ENCODE measurements around the gene AKR1B1. TPM values are rescaled to one million over a fixed set of nuclear protein-coding genes. Genes with fewer than 3 reads are reported as not detected.

Gene AKR1B1
- total RNA-seq, 3 donors from 2014 or later (not counting 1 experiment from before 2014, with no cell fraction given): 68.4 to 106 (median 85.1) TPM

DNA sequence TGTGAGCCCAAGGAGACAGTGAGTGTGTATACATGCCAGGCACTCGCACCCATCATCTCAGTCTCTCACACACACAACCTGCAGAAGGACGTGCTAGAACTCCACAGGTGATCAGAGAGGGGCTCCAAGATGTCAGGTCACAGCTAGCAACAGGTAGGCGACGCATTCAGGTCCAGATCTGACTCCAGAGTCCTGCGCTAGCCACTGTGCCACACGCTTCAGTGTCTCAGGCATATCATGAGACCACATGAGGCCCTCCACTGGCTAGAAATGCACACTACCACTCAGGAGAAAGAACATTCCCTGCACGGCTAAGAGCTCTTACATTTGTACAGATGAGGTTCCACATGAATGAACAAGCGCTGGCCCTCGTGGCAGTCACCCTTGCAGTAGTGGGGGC is 11.5 kb downstream of the AKR1B1 start:
- H3K9me3 Mint-ChIP-seq: no peaks in the 10 kb centered on the region
- 94% methylated on average over 9 of the region's 9 CpGs for WGBS (ENCODE audit: insufficient coverage)
- H3K27ac Mint-ChIP-seq: no peak overlapping the region
- ATAC-seq: no peak
- no peaks in the 10 kb centered on the region for H3K27me3 Mint-ChIP-seq (ENCODE audit: low read depth in 2 of 2)
- H3K36me3 ChIP-seq (ENCODE audit: control insufficient read depth, insufficient read depth, low read length): peaks cover 80% of the 10 kb centered on the region
- DNase-seq: no peak
- H3K36me3 Mint-ChIP-seq: peaks cover 10% of the 10 kb centered on the region
- H3K27ac ChIP-seq (ENCODE audit: low read length): no peak overlapping the region
- no peaks in the 10 kb centered on the region for H3K27me3 ChIP-seq (ENCODE audit: control insufficient read depth, insufficient read depth, low read length)
- H3K9me3 ChIP-seq (ENCODE audit: control insufficient read depth, insufficient read depth, low read length): no peaks in the 10 kb centered on the region
- TF ChIP-seq, protein P1, sequence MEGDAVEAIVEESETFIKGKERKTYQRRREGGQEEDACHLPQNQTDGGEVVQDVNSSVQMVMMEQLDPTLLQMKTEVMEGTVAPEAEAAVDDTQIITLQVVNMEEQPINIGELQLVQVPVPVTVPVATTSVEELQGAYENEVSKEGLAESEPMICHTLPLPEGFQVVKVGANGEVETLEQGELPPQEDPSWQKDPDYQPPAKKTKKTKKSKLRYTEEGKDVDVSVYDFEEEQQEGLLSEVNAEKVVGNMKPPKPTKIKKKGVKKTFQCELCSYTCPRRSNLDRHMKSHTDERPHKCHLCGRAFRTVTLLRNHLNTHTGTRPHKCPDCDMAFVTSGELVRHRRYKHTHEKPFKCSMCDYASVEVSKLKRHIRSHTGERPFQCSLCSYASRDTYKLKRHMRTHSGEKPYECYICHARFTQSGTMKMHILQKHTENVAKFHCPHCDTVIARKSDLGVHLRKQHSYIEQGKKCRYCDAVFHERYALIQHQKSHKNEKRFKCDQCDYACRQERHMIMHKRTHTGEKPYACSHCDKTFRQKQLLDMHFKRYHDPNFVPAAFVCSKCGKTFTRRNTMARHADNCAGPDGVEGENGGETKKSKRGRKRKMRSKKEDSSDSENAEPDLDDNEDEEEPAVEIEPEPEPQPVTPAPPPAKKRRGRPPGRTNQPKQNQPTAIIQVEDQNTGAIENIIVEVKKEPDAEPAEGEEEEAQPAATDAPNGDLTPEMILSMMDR (IDR thresholded peaks at IDR 0.05): no peak
- H3K4me3 ChIP-seq (ENCODE audit: low read length): no peak overlapping the region
- H3K4me1 ChIP-seq (ENCODE audit: control insufficient read depth, insufficient read depth, low read length): no peaks in the 10 kb centered on the region
- intact Hi-C loops (cut with micrococcal nuclease): no loop called here
- no peak overlapping the region for H3K4me3 Mint-ChIP-seq
- peaks cover 5% of the 10 kb centered on the region in 2 donors for H3K4me1 Mint-ChIP-seq

DNA sequence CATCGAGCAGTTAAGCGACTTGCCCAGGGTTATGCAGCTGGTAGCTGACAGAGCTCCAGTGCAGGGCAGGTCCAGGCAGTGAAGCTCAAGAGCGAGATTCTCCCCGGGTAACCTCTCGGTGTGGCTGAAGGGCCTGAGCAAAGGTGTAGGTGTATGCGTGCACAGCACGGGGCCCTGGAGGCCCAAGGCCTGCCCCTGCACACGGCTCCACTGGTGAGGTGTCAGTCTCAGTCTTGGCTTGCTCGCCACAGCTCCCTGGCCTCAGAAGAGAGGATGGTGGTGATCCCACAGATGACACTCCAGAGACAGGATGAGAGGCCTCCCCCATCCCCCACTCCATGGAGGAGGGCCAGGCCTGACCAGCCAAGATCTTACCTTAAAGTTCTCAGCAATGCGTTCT is 12.0 kb downstream of the AKR1B1 start:
- peaks cover 80% of the 10 kb centered on the region for H3K36me3 ChIP-seq (ENCODE audit: control insufficient read depth, insufficient read depth, low read length)
- 98% methylated on average over 10 of the region's 10 CpGs for WGBS (ENCODE audit: insufficient coverage)
- intact Hi-C loops (cut with micrococcal nuclease): no loop called here
- peaks cover under 1% of the 10 kb centered on the region in 2 donors for H3K4me1 Mint-ChIP-seq
- no peak for DNase-seq
- no peaks in the 10 kb centered on the region for H3K27me3 Mint-ChIP-seq (ENCODE audit: low read depth in 2 of 2)
- H3K27me3 ChIP-seq (ENCODE audit: control insufficient read depth, insufficient read depth, low read length): no peaks in the 10 kb centered on the region
- ATAC-seq: no peak
- no peak overlapping the region for H3K4me3 Mint-ChIP-seq
- H3K4me3 ChIP-seq (ENCODE audit: low read length): no peak overlapping the region
- H3K36me3 Mint-ChIP-seq: peaks cover 10% of the 10 kb centered on the region
- H3K9me3 Mint-ChIP-seq: no peaks in the 10 kb centered on the region
- no peak overlapping the region for H3K27ac Mint-ChIP-seq
- no peaks in the 10 kb centered on the region for H3K9me3 ChIP-seq (ENCODE audit: control insufficient read depth, insufficient read depth, low read length)
- TF ChIP-seq, protein P1 (IDR thresholded peaks at IDR 0.05): no peak
- H3K27ac ChIP-seq (ENCODE audit: low read length): no peak overlapping the region
- H3K4me1 ChIP-seq (ENCODE audit: control insufficient read depth, insufficient read depth, low read length): no peaks in the 10 kb centered on the region

DNA sequence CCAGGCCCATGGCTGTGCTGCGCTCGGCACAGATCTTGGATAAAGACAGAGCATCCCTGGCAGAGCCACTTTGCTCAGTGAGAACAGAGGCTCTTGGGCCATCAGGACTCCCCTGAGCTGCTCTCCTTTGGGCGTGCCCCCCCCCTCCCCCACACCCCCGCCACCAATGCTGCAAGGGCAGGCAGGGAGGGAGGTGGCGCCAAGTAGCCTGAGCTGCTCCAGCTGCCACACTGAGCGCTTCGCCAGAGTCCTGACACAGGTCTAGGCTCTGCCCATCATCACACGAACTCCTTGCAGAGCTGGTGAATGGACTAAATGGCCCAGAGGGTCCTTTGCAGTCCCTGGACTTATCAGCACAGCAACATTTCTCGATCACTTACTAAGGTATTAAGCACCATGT is 12.5 kb downstream of the AKR1B1 start:
- ATAC-seq (no peak), DNase-seq (no peak)
- Histone ChIP-seq H3K4me3 (ENCODE audit: low read length) (no peak overlapping the region), H3K36me3 (ENCODE audit: control insufficient read depth, insufficient read depth, low read length) (peaks cover 83% of the 10 kb centered on the region), H3K4me1 (ENCODE audit: control insufficient read depth, insufficient read depth, low read length) (no peaks in the 10 kb centered on the region), H3K27me3 (ENCODE audit: control insufficient read depth, insufficient read depth, low read length) (no peaks in the 10 kb centered on the region), H3K9me3 (ENCODE audit: control insufficient read depth, insufficient read depth, low read length) (no peaks in the 10 kb centered on the region), H3K27ac (ENCODE audit: low read length) (no peak overlapping the region)
- no peaks in the 10 kb centered on the region for H3K9me3 Mint-ChIP-seq
- 91% methylated on average over 8 of the region's 9 CpGs for WGBS (ENCODE audit: insufficient coverage)
- H3K36me3 Mint-ChIP-seq: peaks cover 10% of the 10 kb centered on the region
- H3K4me3 Mint-ChIP-seq: no peak overlapping the region
- no peaks in the 10 kb centered on the region for H3K4me1 Mint-ChIP-seq
- TF ChIP-seq, protein P1 (IDR thresholded peaks at IDR 0.05): no peak
- no peaks in the 10 kb centered on the region for H3K27me3 Mint-ChIP-seq (ENCODE audit: low read depth in 2 of 2)
- intact Hi-C loops (cut with micrococcal nuclease): no loop called here
- no peak overlapping the region for H3K27ac Mint-ChIP-seq

- Mint-ChIP-seq H3K36me3 (peaks cover 10% of the 10 kb centered on the region), H3K27ac (no peak overlapping the region), H3K27me3 (ENCODE audit: low read depth in 2 of 2) (no peaks in the 10 kb centered on the region), H3K9me3 (no peaks in the 10 kb centered on the region), H3K4me1 (no peaks in the 10 kb centered on the region), H3K4me3 (no peak overlapping the region)
- Histone ChIP-seq H3K27ac (ENCODE audit: low read length) (no peak overlapping the region), H3K27me3 (ENCODE audit: control insufficient read depth, insufficient read depth, low read length) (no peaks in the 10 kb centered on the region), H3K4me1 (ENCODE audit: control insufficient read depth, insufficient read depth, low read length) (no peaks in the 10 kb centered on the region), H3K4me3 (ENCODE audit: low read length) (no peak overlapping the region), H3K9me3 (ENCODE audit: control insufficient read depth, insufficient read depth, low read length) (no peaks in the 10 kb centered on the region), H3K36me3 (ENCODE audit: control insufficient read depth, insufficient read depth, low read length) (peaks cover 84% of the 10 kb centered on the region)
- TF ChIP-seq, protein P1 (IDR thresholded peaks at IDR 0.05): no peak
- ATAC-seq (no peak), DNase-seq (no peak)
- intact Hi-C loops (cut with micrococcal nuclease): no loop called here
- 97% methylated on average over 4 of the region's 4 CpGs for WGBS (ENCODE audit: insufficient coverage)
These were observed 14.0 kb downstream of the AKR1B1 start for GRCh38 chr7:134444961-134445315.

Data from natural killer cell (primary cell).